GM12874 (cell line): ENCODE results near the gene C15orf39.

Source experiments
- TF ChIP-seq, protein P1 (sequence below): IDR thresholded peaks from 2 replicates; pipeline ENCODE4 v1.5.1; 2011; ENCODE audit warnings: low read depth, mild to moderate bottlenecking, control low read depth, low read length, moderate library complexity; ENCODE audit not compliant: insufficient read depth

Gene C15orf39

DNA sequence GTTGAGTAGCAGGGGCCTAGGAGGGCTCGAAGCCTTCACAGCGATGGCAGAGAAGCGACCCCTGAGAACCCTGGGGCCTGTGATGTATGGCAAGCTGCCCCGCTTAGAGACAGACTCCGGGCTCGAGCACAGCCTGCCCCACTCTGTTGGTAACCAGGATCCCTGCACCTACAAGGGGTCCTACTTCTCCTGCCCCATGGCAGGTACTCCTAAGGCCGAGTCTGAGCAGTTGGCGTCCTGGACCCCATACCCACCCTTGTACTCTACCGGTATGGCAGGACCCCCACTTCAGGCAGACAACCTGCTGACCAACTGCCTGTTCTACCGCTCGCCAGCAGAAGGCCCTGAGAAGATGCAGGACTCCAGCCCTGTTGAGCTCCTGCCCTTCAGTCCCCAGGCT lies 4.3 kb downstream of the C15orf39 start:
- TF ChIP-seq, protein P1, sequence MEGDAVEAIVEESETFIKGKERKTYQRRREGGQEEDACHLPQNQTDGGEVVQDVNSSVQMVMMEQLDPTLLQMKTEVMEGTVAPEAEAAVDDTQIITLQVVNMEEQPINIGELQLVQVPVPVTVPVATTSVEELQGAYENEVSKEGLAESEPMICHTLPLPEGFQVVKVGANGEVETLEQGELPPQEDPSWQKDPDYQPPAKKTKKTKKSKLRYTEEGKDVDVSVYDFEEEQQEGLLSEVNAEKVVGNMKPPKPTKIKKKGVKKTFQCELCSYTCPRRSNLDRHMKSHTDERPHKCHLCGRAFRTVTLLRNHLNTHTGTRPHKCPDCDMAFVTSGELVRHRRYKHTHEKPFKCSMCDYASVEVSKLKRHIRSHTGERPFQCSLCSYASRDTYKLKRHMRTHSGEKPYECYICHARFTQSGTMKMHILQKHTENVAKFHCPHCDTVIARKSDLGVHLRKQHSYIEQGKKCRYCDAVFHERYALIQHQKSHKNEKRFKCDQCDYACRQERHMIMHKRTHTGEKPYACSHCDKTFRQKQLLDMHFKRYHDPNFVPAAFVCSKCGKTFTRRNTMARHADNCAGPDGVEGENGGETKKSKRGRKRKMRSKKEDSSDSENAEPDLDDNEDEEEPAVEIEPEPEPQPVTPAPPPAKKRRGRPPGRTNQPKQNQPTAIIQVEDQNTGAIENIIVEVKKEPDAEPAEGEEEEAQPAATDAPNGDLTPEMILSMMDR = no peak

DNA sequence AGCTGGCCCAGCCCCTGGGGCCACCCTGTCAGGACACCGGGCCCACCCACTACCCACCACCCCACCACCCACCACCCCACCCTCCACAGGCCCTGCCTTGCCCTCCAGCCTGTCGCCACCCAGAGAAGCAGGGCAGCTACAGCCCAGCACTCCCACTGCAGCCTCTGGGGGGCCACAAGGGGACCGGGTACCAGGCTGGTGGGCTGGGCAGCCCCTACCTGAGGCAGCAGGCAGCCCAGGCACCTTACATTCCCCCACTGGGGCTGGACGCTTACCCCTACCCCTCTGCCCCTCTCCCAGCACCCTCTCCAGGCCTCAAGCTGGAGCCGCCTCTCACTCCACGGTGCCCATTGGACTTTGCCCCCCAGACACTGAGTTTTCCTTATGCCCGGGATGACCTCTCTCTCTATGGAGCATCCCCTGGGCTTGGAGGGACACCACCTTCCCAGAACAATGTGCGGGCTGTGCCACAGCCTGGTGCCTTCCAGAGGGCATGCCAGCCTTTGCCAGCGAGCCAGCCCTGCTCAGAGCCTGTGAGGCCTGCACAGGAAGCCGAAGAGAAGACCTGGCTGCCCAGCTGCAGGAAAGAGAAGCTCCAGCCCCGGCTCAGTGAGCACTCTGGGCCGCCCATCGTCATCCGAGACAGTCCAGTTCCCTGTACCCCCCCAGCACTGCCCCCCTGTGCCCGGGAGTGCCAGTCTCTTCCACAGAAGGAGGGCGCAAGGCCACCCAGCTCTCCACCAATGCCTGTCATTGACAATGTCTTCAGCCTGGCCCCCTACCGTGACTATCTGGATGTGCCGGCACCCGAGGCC lies 5.3 kb downstream of the C15orf39 start:
- TF ChIP-seq, protein P1 = no peak

DNA sequence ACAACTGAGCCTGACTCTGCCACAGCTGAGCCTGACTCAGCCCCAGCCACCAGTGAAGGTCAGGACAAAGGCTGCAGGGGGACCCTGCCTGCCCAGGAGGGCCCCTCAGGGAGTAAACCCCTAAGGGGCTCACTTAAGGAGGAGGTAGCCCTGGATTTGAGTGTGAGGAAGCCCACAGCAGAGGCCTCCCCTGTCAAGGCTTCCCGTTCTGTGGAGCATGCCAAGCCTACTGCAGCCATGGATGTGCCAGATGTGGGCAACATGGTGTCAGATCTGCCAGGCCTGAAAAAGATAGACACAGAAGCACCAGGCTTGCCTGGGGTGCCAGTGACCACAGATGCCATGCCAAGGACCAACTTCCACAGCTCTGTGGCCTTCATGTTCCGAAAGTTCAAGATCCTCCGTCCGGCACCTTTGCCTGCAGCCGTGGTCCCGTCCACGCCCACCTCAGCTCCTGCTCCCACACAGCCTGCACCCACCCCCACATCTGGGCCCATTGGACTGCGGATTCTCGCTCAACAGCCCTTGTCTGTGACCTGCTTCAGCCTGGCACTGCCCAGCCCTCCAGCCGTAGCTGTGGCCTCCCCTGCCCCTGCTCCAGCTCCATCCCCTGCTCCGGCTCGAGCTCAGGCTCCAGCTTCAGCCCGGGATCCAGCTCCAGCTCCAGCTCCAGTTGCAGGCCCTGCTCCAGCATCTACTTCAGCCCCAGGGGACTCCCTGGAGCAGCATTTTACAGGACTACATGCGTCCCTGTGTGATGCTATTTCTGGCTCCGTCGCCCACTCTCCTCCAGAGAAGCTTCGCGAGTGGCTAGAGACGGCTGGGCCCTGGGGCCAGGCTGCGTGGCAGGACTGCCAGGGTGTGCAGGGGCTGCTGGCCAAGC lies 6.2 kb downstream of the C15orf39 start:
- TF ChIP-seq, protein P1 = no peak

DNA sequence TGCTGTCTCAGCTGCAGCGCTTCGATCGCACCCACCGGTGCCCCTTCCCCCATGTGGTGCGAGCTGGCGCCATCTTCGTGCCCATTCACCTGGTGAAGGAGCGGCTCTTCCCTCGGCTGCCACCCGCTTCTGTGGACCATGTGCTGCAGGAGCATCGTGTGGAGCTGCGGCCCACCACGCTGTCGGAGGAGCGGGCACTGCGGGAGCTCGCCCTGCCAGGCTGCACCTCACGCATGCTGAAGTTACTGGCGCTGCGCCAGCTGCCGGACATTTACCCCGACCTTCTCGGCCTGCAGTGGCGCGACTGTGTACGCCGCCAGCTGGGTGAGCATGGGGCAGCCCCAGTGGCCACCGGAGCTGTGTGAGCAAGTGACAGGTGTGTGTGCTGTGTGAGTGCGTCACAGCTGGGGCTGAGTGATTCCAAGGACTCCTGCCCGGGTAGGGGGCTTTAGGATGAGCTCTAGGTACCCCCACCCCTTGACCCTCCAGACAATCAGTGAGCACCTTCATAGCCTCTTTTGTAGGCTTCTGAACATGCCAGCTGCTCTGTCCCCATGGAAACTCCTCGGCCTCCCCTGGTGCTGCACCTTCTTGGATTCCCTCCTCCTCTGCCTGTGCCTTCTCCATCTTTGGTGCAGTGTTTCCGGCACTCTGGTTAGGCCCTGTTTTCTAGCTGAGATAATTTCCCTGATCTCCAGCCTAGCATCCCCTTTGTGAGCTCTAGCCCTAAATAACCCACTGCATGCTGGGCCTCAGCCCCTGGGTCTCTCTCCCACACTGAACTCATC lies 7.0 kb downstream of the C15orf39 start:
- TF ChIP-seq, protein P1 = no peak

DNA sequence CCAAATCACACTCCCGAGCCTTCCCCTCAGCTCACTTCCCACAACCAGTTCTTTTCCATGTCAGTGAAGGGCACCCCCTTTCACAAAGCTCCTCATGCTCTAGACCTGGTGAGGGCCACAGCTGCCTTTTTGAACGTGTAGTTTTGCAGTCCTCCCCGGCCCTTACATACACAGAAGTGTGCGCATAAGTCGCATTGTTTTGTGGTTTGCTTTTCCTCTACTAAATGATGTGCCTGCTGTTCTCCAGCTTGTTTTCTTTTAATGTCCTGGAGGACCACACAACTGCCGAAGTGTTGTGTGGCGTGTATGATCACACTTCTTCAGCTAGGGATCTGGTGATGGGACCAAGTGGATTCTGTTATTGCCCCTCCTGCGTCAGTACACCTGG lies 7.6 kb downstream of the C15orf39 start:
- TF ChIP-seq, protein P1 = no peak

DNA sequence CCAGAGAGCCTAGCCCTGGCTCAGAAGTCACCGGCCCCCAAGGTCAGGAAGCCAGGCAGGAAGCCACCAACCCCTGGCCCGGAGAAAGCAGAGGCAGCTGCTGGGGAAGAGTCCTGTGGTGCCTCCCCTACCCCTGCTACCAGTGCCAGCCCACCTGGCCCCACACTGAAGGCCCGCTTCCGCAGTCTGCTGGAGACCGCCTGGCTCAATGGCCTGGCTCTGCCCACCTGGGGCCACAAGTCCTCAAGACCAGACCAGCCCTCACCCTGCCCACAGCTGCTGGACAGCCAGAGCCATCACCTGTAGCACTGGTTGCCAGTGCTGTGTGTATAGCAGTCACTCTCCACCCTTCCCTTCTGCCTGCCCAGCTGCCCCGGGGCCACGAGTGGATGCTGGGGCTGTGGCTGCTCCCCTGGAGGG lies 9.1 kb downstream of the C15orf39 start:
- TF ChIP-seq, protein P1 = no peak
